HCT116 (cell line): ENCODE measurements around the gene TNS3.

Experiments
- CTCF ChIP-seq, 3 experiments: fragments of 200-600 bp in 1 of 3; sonication (generic) in 1 of 3; IDR thresholded peaks in 2 of 3; conservative IDR thresholded peaks in 1 of 3; 2 replicates each; pipeline ENCODE4 v1.5.1; 2012 to 2017; ENCODE audit warnings: low read depth in 2 of 3, low read length in 2 of 3, antibody characterized with exemption in 1 of 3, borderline replicate concordance in 1 of 3, control low read depth in 1 of 3, mild to moderate bottlenecking in 1 of 3, mixed read lengths in 1 of 3, mixed run types in 1 of 3, moderate library complexity in 1 of 3; ENCODE audit not compliant: insufficient read depth in 1 of 3
- RAD21 ChIP-seq: IDR thresholded peaks from 2 replicates; pipeline ENCODE4 v1.6.1; 2012; ENCODE audit warnings: low read depth, mild to moderate bottlenecking
- REST ChIP-seq: IDR thresholded peaks from 2 replicates; pipeline ENCODE4 v1.6.1; 2012; ENCODE audit warnings: low read depth
- ZFX ChIP-seq: fragments of 450-650 bp; IDR thresholded peaks from 2 replicates; pipeline ENCODE4 v1.6.1; 2017

DNA sequence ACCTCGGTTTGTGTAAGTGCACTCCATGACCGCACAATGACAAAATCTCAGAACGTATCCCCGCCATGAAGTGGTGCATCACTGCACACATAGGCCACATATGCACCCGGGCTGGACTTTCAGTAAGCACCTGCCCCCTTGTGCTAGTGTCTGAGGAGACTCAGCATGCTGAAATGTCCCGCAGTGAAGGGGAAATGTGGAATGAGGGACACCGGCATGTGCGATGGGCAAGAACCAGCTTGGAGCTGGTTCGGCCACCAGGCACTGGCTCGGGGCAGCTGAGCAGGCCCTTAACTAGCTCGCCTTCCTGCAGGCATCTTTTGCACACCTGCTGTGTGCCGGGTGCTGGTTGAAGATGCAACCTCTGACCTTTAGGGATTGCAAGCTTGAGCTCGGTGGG is 49.8 kb upstream of the TNS3 start:
- TF ChIP-seq ZFX (no peak), RAD21 (no peak), CTCF (IDR thresholded peaks at IDR 0.05 in 2 of 3, conservative IDR thresholded peaks at IDR 0.05 in 1 of 3; ENCODE audit: borderline replicate concordance in 1 of 3, insufficient read depth in 1 of 3, low read depth in 2 of 3, low read length in 2 of 3) (no peak), REST (no peak)
